K562 (cell line): ENCODE results near the gene EPN3. TPM values are rescaled to one million over a fixed set of nuclear protein-coding genes. Genes with fewer than 3 reads are reported as not detected.

ENCODE experiments used
- ATAC-seq: fragments of 200-7000 bp; cut with Tn5 transposase; 3 replicates; pipeline ENCODE4 v1.9.1; 2020; ENCODE audit warnings: moderate library complexity
- BruUV-seq: library from RNA; stranded (reverse); fragments of 400-500 nt; replicated peaks from 2 replicates; lab custom pipeline; 2021; lab: Mats Ljungman, UMichigan
- CTCF ChIA-PET: fragments of 300-600 bp; formaldehyde crosslinking; extraction: SDS; loops from one replicate; lab custom pipeline; 2021; ENCODE audit warnings: low intra/inter-chr PET ratio; lab: Yijun Ruan, JAX
- POLR2A ChIA-PET: fragments of 300-600, 350-650 bp; sonication (Branson Sonifier 250); formaldehyde crosslinking; extraction: SDS; loops from one replicate; lab custom pipeline; 2021; ENCODE audit warnings: antibody characterized with exemption, inconsistent platforms; lab: Yijun Ruan, JAX
- DNase-seq, 4 experiments: peaks; one replicate each; pipeline versions ENCODE4 v3.0.0 to v3.0.0-alpha.2; 2011 to 2018; ENCODE audit warnings: low spot score in 3 of 4, mixed read lengths in 3 of 4; ENCODE audit errors: extremely low read depth in 1 of 4
- FAIRE-seq: peaks from 2 replicates; lab custom pipeline; 2011; peaks lifted over from hg19 to GRCh38; lab: Jason Lieb, UNC
- H2AFZ ChIP-seq: 2 replicates; pipeline ENCODE4 v1.6.0; 2011; ENCODE audit warnings: low read depth, low read length, control low read depth, inconsistent platforms
- H3K27ac ChIP-seq: fragments of 200-600 bp; 3 replicates; pipeline ENCODE4 v1.8.0; 2011; ENCODE audit warnings: low read depth, mild to moderate bottlenecking, control low read depth, inconsistent platforms, low read length, moderate library complexity, mixed read lengths; ENCODE audit errors: extremely low read depth
- H3K27me3 ChIP-seq, 2 experiments: fragments of 300-600 bp in 1 of 2; 2 replicates in 1 of 2; 3 replicates in 1 of 2; pipeline versions ENCODE4 v1.6.0 to v1.8.0; 2011; ENCODE audit warnings: inconsistent platforms in 2 of 2, low read length in 2 of 2, mild to moderate bottlenecking in 1 of 2, mixed read lengths in 1 of 2, moderate library complexity in 1 of 2; ENCODE audit not compliant: control insufficient read depth in 2 of 2, insufficient read depth in 2 of 2
- H3K36me3 ChIP-seq: fragments of 300-600 bp; 3 replicates; pipeline ENCODE4 v1.8.0; 2011; ENCODE audit warnings: mild to moderate bottlenecking, low read length, inconsistent platforms; ENCODE audit not compliant: control insufficient read depth, insufficient read depth
- H3K4me1 ChIP-seq, 2 experiments: fragments of 200-600 bp in 1 of 2; replicated peaks in 1 of 2; 2 replicates in 1 of 2; 3 replicates in 1 of 2; pipeline versions ENCODE4 v1.5.1 to v1.8.0; 2011; ENCODE audit warnings: inconsistent platforms in 2 of 2, low read length in 2 of 2, mild to moderate bottlenecking in 1 of 2, mixed read lengths in 1 of 2, moderate library complexity in 1 of 2; ENCODE audit not compliant: control insufficient read depth in 2 of 2, insufficient read depth in 2 of 2
- H3K4me2 ChIP-seq: 2 replicates; pipeline ENCODE4 v1.6.1; 2011; ENCODE audit warnings: low read length, control low read depth, inconsistent platforms, mixed read lengths; ENCODE audit not compliant: insufficient read depth
- H3K4me3 ChIP-seq: fragments of 200-600 bp; sonication (generic), shearing (Covaris generic); 2 replicates; pipeline ENCODE4 v1.5.1; 2016; ENCODE audit warnings: control low read depth, inconsistent platforms
- H3K79me2 ChIP-seq: fragments of 200-600 bp; 3 replicates; pipeline ENCODE4 v1.8.0; 2011; ENCODE audit warnings: low read length, inconsistent platforms; ENCODE audit not compliant: control insufficient read depth, insufficient read depth
- H3K9ac ChIP-seq, 2 experiments: 2 replicates each; pipeline versions ENCODE4 v1.6.0 to v1.6.1; 2011; ENCODE audit warnings: low read depth in 2 of 2, low read length in 2 of 2, control low read depth in 1 of 2, inconsistent platforms in 1 of 2, mild to moderate bottlenecking in 1 of 2, mixed read lengths in 1 of 2; ENCODE audit not compliant: insufficient read depth in 1 of 2
- H3K9me1 ChIP-seq: one replicate; pipeline ENCODE4 v1.6.0; 2011; ENCODE audit warnings: inconsistent platforms, mild to moderate bottlenecking, low read length, moderate library complexity; ENCODE audit not compliant: control insufficient read depth, insufficient read depth
- H3K9me3 ChIP-seq: replicated peaks from 2 replicates; pipeline ENCODE4 v1.5.1; 2011; ENCODE audit warnings: low read depth, low read length, inconsistent platforms; ENCODE audit not compliant: control insufficient read depth, insufficient read depth
- H4K20me1 ChIP-seq: replicated peaks from 2 replicates; pipeline ENCODE4 v1.6.1; 2011; ENCODE audit warnings: low read length, inconsistent platforms, mixed read lengths; ENCODE audit not compliant: control insufficient read depth, insufficient read depth
- DLX4 ChIP-seq: fragments of 250-450 bp; sonication (Bioruptor Pico); IDR thresholded peaks from 2 replicates; pipeline ENCODE4 v1.6.1; 2021; ENCODE audit warnings: mild to moderate bottlenecking
- EP300 ChIP-seq: IDR thresholded peaks from 2 replicates; pipeline ENCODE4 v1.6.1; 2012; ENCODE audit warnings: low read length, improper control_type of control experiment
- HCFC1 ChIP-seq: IDR thresholded peaks from 2 replicates; pipeline ENCODE4 v1.6.1; 2012; ENCODE audit warnings: low read depth, low read length, improper control_type of control experiment
- MECOM ChIP-seq: fragments of 250-450 bp; sonication (Bioruptor Pico); IDR thresholded peaks from 2 replicates; pipeline ENCODE4 v1.8.0; 2022; ENCODE audit warnings: inconsistent platforms
- PURB ChIP-seq: sonication (generic); formaldehyde crosslinking; IDR thresholded peaks from 2 replicates; pipeline ENCODE4 v1.9.0; 2021; ENCODE audit warnings: low read depth, mild to moderate bottlenecking, missing genetic modification reagents
- RNF219 ChIP-seq: fragments of 250-450 bp; sonication (Bioruptor Pico); IDR thresholded peaks from 2 replicates; pipeline ENCODE4 v1.5.0; 2022; ENCODE audit warnings: mild to moderate bottlenecking
- TCFL5 ChIP-seq: fragments of 250-450 bp; sonication (Bioruptor Pico); conservative IDR thresholded peaks from 2 replicates; pipeline ENCODE4 v1.6.1; 2021; ENCODE audit warnings: mild to moderate bottlenecking, moderate library complexity, matching md5 sums
- XRCC5 ChIP-seq: fragments of 200-400 bp; formaldehyde crosslinking; IDR thresholded peaks from 2 replicates; pipeline ENCODE4 v1.6.1; 2017; ENCODE audit warnings: low read depth, mild to moderate bottlenecking, low read length
- ZEB2 ChIP-seq: fragments of 450-650 bp; IDR thresholded peaks from 2 replicates; pipeline ENCODE4 v1.6.1; 2016
- WGBS: fragments of 100-300 bp; shearing (Covaris generic); methylation state at CpG from one replicate; pipeline ENCODE4 v1.1.6; 2016; ENCODE audit warnings: low coverage, mixed read lengths; ENCODE audit not compliant: insufficient coverage; ENCODE audit errors: missing lambda C conversion rate; 5-methylcytosine and 5-hydroxymethylcytosine counted together
- in situ Hi-C: fragments of 300-500 bp; cut with MboI; formaldehyde crosslinking; loops from 4 replicates; pipeline ENCODE4 v1.15.0; 2018; ENCODE audit warnings: inconsistent platforms, mixed read lengths
- intact Hi-C: fragments of 100-400 bp; cut with micrococcal nuclease; formaldehyde crosslinking; loops from 2 replicates; pipeline ENCODE4 v1.14.2; 2022
- polyA plus RNA-seq, 8 experiments: library from polyadenylated mRNA; depleted of rRNA in 4 of 8; stranded (reverse) in 5 of 8; unstranded in 3 of 8; fragments of >200 nt; fragmentation: Nextera tagmentation in 2 of 8; fragmentation: Illumina TruSeq in 1 of 8; extraction: Ambion mirVana in 2 of 8; extraction: Trizol in 1 of 8; gene quantifications; 2 replicates each; pipeline versions ENCODE4 v1.2.1 to v1.2.3, GENCODE V29; 2011 to 2014; ENCODE audit warnings: inconsistent platforms in 1 of 8, missing spikeins in 1 of 8
- total RNA-seq, 7 experiments: library from RNA; depleted of rRNA in 6 of 7; stranded (reverse); fragments of >200 nt in 6 of 7; fragmentation: Illumina TruSeq in 2 of 7; extraction: Trizol in 2 of 7; gene quantifications; 2 replicates each; pipeline versions ENCODE4 v1.2.1 to v1.2.3, GENCODE V29; 2011 to 2021; ENCODE audit warnings: low replicate concordance in 1 of 7

Gene EPN3
- total and polyA plus RNA-seq, 9 of the 15 experiments (the other 6 are each of a cell fraction or from before 2014, with no cell fraction given) = 0.16 TPM; not detected in 8

- no peak for TF ChIP-seq RNF219 (CRISPR knock-in tag)
- TF ChIP-seq XRCC5 = no peak
- TF ChIP-seq EP300 = no peak
- TF ChIP-seq DLX4 (CRISPR knock-in tag) = no peak
- no peak for TF ChIP-seq MECOM (CRISPR knock-in tag)
- TF ChIP-seq TCFL5 (CRISPR knock-in tag) = no peak
Measured at GRCh38 chr17:50492214-50492613, 40.3 kb upstream of the EPN3 start (continued).

GRCh38 chr17:50493744-50494143 lies 38.8 kb upstream of the EPN3 start:
- H3K9me1 ChIP-seq = no peaks in the 10 kb centered on the region
- H3K27me3 ChIP-seq = no peaks in the 10 kb centered on the region; a peak in 1 of 5 replicates
- 2% methylated on average over 3 of the region's 3 CpGs for WGBS
- ChIA-PET POLR2A (interaction anchor here (0.8 to 1.6 kb wide), 3 partner anchors 9 to 34 kb away, joined by 3 to 7 read pairs (median 3); no protein-coding TSS in a partner anchor), CTCF (no interaction called here)
- DNase-seq (no peak), FAIRE-seq (no peak), ATAC-seq (0 out of 3 replicates have a peak, but pooled peaks have one; percentile 32)
- in situ Hi-C loops (no loop called here), intact Hi-C loops (no loop called here)
- no peaks in the 10 kb centered on the region for H3K9me3 ChIP-seq
- TF ChIP-seq ZEB2 = peak; percentile 99
- peak; percentile 95 for TF ChIP-seq EP300
- TF ChIP-seq HCFC1 = 0 out of 2 replicates have a peak, but pooled peaks have one; percentile 23
- TF ChIP-seq PURB (CRISPR knock-in tag) = no peak
- H3K79me2 ChIP-seq = no peaks in the 10 kb centered on the region
- H3K36me3 ChIP-seq = no peaks in the 10 kb centered on the region
- no peak overlapping the region for H2AFZ ChIP-seq
- H3K9ac ChIP-seq = no peak overlapping the region
- H3K27ac ChIP-seq = no peak overlapping the region
- no peak overlapping the region for H3K4me3 ChIP-seq
- BruUV-seq = no TSS peak
- no peaks in the 10 kb centered on the region for H4K20me1 ChIP-seq
- H3K4me2 ChIP-seq = no peak overlapping the region
- no peaks in the 10 kb centered on the region; a peak in 2 of 5 replicates for H3K4me1 ChIP-seq
